MG63 (cell line): ENCODE measurements around the gene XKR7. TPM values are rescaled to one million over a fixed set of nuclear protein-coding genes. Genes with fewer than 3 reads are reported as not detected.
"Not testable (repeated sequence)": the region's sequence is repeated elsewhere in the genome, so short reads cannot be mapped to it uniquely, and the experiment has no call there.

Experiments
- DNase-seq: peaks from one replicate; pipeline ENCODE4 v3.0.0-alpha.2; 2020
- H3K27me3 ChIP-seq: fragments of 250-450 bp; sonication (Bioruptor Pico); 2 replicates; pipeline ENCODE4 v1.5.1; 2020; ENCODE audit warnings: mild to moderate bottlenecking, moderate library complexity
- H3K36me3 ChIP-seq: fragments of 250-450 bp; sonication (Bioruptor Pico); 2 replicates; pipeline ENCODE4 v1.5.1; 2020; ENCODE audit warnings: mild to moderate bottlenecking, moderate library complexity
- H3K4me3 ChIP-seq: fragments of 250-450 bp; sonication (Bioruptor Pico); 2 replicates; pipeline ENCODE4 v1.5.1; 2020; ENCODE audit warnings: mild to moderate bottlenecking, moderate library complexity
- H3K9me3 ChIP-seq: fragments of 250-450 bp; sonication (Bioruptor Pico); 2 replicates; pipeline ENCODE4 v1.5.1; 2020; ENCODE audit warnings: mild to moderate bottlenecking, moderate library complexity
- total RNA-seq: library from RNA; depleted of rRNA; stranded (reverse); fragments of >200 nt; shearing (Covaris generic); gene quantifications from 2 replicates; pipeline ENCODE4 v1.2.3, GENCODE V29; 2014; ENCODE audit warnings: low replicate concordance

The XKR7 gene
- total RNA-seq, 1 experiment from 2014 or later, result not detected

DNA sequence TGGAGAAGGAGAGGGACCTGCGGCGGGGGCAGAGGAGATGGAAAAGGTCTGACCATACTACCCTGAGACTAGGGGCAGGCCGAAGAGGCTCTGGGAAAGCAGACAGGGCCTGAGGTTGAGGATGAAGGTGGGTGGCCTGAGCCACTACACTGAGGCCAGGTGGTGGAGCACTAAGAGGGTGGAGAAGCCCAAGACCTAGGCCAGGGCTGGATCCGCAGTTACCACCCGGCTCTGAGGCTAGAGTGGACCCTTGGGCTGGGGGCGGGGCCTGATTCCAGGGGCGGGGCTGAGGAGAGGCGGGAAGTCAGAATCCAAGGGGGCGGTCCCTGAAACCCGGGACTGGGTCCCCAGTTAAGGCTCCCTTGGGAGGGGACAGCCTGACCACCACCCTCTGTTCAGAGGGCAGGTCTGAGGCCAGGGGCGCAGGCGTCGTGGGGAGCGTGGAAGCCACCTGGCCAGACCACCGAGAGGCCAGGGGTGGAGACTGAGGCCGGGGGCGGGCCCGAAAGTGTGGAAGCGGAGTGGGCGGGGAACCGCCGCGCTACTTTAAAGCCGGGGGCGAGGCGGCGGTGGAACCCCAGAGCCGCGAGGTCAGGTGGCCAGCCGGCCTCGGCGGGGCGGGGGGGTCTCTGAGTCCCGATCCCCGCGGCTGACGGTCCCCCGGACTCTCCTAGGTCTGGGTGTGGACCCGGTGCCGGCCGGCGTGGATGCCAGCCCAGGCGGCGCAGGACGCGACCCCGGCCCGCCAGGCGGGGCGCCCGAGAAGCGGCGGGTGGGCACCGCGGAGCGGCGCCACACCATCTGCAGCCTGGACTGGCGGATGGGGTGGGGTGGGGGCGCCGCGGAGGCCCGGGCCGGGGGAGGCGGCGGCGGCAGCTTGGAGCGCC, 50.6 kb downstream of the XKR7 start:
- DNase-seq, result peak; percentile 50

GRCh38 chr20:32019156-32019510, 51.2 kb downstream of the XKR7 start:
- Histone ChIP-seq H3K36me3 (no peaks in the 10 kb centered on the region), H3K9me3 (no peaks in the 10 kb centered on the region), H3K27me3 (peaks cover 45% of the 10 kb centered on the region), H3K4me3 (no peak overlapping the region)
- peak; percentile 17 for DNase-seq

More for the DNA sequence above, 50.6 kb downstream of the XKR7 start:
- H3K4me3 ChIP-seq, result peak overlapping the region; percentile 46
- no peaks in the 10 kb centered on the region for H3K36me3 ChIP-seq
- no peaks in the 10 kb centered on the region for H3K9me3 ChIP-seq
- H3K27me3 ChIP-seq, result peaks cover 42% of the 10 kb centered on the region

GRCh38 chr20:32019563-32020463, 51.9 kb downstream of the XKR7 start:
- peaks cover 48% of the 10 kb centered on the region for H3K27me3 ChIP-seq
- no peaks in the 10 kb centered on the region for H3K36me3 ChIP-seq
- no peak for DNase-seq
- no peak overlapping the region for H3K4me3 ChIP-seq
- H3K9me3 ChIP-seq, result no peaks in the 10 kb centered on the region

DNA sequence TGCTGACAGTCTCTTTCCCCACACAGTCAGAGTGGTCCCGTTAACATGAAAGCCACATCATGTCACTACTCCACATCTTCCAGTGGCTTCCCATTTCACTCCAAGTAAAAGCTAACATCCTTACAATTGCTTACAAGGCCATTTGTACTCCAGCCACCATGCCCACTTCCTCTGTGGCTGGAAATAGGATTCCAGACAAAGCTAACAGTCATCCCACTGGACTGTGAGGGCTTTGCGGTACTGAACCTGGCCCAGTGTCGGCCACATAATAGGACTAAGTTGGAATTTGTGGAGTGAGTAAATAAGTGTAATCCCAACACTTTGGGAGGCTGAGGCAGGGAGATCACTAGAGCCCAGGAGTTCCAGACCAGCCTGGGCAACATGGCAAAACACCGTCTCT, 53.1 kb downstream of the XKR7 start:
- DNase-seq, result no peak
- Histone ChIP-seq H3K36me3 (no peaks in the 10 kb centered on the region), H3K4me3 (no peak overlapping the region), H3K27me3 (peaks cover 48% of the 10 kb centered on the region), H3K9me3 (no peaks in the 10 kb centered on the region)

- no peak for DNase-seq
- peaks cover 36% of the 10 kb centered on the region for H3K27me3 ChIP-seq
- H3K36me3 ChIP-seq, result no peaks in the 10 kb centered on the region
- no peak overlapping the region for H3K4me3 ChIP-seq
- H3K9me3 ChIP-seq, result no peaks in the 10 kb centered on the region
Observed at GRCh38 chr20:32024683-32025295, 56.8 kb downstream of the XKR7 start.

DNA sequence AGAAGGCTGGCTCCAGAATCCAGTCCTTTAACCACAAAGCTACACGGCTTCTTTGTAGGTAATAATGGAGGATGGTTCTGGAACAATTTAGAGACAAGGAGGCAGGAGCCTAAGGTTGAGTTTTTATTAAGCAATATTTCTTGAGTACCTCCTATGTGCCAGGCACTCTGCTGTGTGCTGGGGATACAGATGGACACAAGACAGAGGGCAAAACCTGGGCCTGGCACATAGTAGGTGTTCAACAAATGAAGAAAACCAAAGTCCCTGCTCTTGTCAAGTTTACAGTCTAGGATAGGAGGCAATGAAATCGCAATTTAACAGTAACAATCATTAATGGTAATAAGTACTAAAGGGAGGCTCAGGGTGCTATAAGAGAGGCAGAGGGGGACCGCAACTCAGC, 59.7 kb downstream of the XKR7 start:
- no peak for DNase-seq
- no peaks in the 10 kb centered on the region for H3K9me3 ChIP-seq
- H3K4me3 ChIP-seq, result no peak overlapping the region
- no peaks in the 10 kb centered on the region for H3K36me3 ChIP-seq
- peaks cover 16% of the 10 kb centered on the region; the same call in 1 of the 2 replicates for H3K27me3 ChIP-seq

DNA sequence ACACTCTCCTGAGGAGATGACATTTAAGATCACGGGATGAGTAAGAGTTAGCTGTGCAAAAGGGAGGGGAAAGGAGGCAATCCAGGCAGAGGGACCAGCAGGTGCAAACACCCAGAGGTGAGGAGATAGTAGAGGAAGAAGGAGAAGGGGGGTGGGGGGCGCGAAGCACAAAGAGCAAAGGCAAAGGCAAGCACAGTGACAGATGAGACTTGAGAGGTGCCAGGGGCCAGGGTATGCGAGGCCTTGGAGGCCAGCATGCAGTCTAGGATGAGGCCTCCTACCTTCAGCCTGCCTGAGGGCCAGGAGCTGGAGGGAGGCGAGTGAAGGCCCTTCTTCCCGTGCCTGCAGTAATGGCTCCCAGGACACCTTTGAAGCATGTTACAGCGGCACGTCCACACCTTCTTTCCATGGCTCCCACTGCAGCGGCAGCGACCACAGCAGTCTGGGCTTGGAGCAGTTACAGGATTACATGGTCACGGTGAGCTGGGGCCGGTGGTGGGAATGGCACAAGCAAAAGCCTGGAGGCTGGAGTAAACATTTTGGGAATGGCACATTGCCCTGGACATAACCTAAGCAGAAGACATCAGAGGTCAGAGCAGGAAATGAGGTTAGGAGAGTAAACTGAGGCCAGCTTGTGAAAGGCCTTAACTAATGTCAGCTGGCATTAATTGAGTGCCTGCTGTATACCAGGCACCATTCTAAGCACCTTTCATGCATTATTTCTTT, 60.9 kb downstream of the XKR7 start:
- Histone ChIP-seq H3K27me3 (peaks cover 12% of the 10 kb centered on the region; the same call in 1 of the 2 replicates), H3K36me3 (no peaks in the 10 kb centered on the region), H3K9me3 (no peaks in the 10 kb centered on the region), H3K4me3 (no peak overlapping the region)
- DNase-seq, result no peak

DNA sequence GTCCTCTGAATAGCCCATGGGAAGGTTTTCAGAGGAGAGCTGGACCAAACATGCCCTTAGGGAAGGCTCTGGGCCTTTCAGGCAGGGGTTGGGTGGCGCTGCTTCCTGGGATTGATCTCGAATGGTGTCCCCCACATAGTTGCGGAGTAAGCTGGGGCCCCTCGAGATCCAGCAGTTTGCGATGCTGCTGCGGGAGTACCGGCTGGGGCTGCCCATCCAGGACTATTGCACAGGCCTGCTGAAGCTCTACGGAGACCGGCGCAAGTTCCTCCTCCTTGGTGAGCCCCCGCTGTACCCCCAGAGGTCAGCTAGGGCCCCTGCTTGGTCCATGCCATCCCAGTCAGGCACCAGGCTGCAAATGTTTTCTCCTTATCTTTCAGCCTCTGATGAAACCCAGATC, 61.6 kb downstream of the XKR7 start:
- Histone ChIP-seq H3K36me3 (no peaks in the 10 kb centered on the region), H3K9me3 (no peaks in the 10 kb centered on the region), H3K4me3 (no peak overlapping the region), H3K27me3 (peaks cover 10% of the 10 kb centered on the region; the same call in 1 of the 2 replicates)
- no peak for DNase-seq

- DNase-seq, result peak; percentile 85
- no peak overlapping the region for H3K4me3 ChIP-seq
- H3K27me3 ChIP-seq, result peaks cover 10% of the 10 kb centered on the region; the same call in 1 of the 2 replicates
- no peaks in the 10 kb centered on the region for H3K36me3 ChIP-seq
- H3K9me3 ChIP-seq, result no peaks in the 10 kb centered on the region
Observed at GRCh38 chr20:32031007-32031958, 63.3 kb downstream of the XKR7 start.

DNA sequence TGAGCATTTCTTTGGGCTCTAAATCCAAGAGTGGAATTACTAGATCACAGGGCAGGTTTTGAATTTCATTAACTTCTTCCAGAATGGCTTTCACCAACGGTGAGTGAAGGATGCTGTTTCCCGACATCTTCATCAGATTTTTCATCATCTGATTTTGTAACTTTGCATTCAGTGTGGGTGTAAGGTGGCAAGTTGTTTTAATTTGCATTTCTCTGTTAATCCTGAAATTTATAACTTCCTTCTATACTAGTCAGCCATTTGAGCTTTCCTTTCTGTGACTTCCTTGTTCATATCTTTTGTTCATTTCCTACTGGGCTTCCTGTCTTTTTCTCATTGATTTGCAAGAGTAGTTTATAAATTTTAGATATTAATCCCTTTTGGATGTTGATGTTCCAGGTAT, 65.4 kb downstream of the XKR7 start:
- peaks cover 4% of the 10 kb centered on the region for H3K9me3 ChIP-seq
- no peaks in the 10 kb centered on the region for H3K36me3 ChIP-seq
- H3K4me3 ChIP-seq, result no peak overlapping the region
- peaks cover 10% of the 10 kb centered on the region; the same call in 1 of the 2 replicates for H3K27me3 ChIP-seq
- DNase-seq, result no peak

DNA sequence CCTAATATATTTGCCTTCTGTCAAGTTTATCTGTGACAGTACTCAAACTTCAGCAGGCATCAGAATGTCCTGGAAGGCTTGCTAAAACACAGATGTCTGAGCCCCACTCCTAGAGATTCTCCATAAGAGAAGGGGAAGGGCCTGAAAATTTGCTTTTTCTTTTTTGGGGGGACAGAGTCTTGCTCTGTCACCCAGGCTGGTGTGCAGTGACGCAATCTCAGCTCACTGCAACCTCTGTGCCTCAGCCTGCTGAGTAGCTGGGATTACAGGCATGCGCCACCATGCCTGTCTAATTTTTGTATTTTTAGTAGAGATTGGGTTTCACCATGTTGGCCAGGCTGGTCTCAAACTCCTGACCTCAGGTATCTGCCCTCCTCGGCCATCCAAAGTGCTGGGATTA, 65.8 kb downstream of the XKR7 start:
- H3K27me3 ChIP-seq, result peaks cover 10% of the 10 kb centered on the region; the same call in 1 of the 2 replicates
- not testable (repeated sequence) for DNase-seq, H3K9me3 ChIP-seq, H3K4me3 ChIP-seq, H3K36me3 ChIP-seq

- no peak for DNase-seq
- no peaks in the 10 kb centered on the region for H3K36me3 ChIP-seq
- H3K9me3 ChIP-seq, result peaks cover 6% of the 10 kb centered on the region
- H3K27me3 ChIP-seq, result peaks cover 10% of the 10 kb centered on the region; the same call in 1 of the 2 replicates
- H3K4me3 ChIP-seq, result no peak overlapping the region
Observed at GRCh38 chr20:32034581-32035425, 66.9 kb downstream of the XKR7 start.

DNA sequence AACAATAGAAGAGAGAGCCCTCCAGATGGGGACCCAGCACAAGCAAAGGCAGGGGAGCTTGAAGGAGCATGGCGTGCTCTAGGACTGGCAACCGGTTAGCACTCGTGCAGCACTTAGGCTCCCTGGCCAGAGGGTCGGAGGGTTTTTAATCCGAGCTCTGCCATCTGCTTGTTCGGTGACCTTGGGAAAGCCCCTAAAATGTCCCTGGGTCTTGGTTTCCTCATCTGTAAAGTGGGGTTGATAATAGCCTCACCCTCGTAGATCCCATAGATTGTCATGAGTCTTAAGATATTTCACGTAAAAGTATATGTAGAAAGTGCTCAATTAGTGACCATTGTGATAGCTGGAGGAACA, 67.5 kb downstream of the XKR7 start:
- H3K4me3 ChIP-seq, result no peak overlapping the region
- no peaks in the 10 kb centered on the region for H3K36me3 ChIP-seq
- H3K9me3 ChIP-seq, result peaks cover 6% of the 10 kb centered on the region
- DNase-seq, result no peak
- peaks cover 10% of the 10 kb centered on the region; the same call in 1 of the 2 replicates for H3K27me3 ChIP-seq

DNA sequence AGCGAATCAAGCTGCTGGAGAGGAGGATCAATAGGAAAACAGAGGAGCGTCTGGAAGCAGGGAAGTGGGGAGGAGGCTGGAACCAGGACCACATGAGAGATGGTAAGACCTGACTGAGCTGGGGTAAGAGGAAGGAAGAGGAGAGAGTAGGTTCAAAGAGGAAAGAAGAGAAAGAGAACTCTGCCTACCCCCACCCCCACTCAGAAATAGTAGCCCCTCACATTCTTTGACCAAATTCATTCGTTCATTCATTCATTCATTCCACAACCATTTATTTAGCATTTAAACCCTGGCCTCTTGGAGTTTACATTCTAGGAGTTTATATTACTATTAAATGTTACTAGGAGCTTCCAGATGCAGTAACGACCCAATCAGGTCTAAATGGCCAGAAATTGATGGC, 68.3 kb downstream of the XKR7 start:
- H3K36me3 ChIP-seq, result no peaks in the 10 kb centered on the region
- H3K27me3 ChIP-seq, result peaks cover 10% of the 10 kb centered on the region; the same call in 1 of the 2 replicates
- H3K4me3 ChIP-seq, result no peak overlapping the region
- H3K9me3 ChIP-seq, result peaks cover 6% of the 10 kb centered on the region
- DNase-seq, result no peak
